ENCODE results near the gene SFPQ. TPM values are rescaled to one million over a fixed set of nuclear protein-coding genes. Genes with fewer than 3 reads are reported as not detected.
A peak's percentile ranks its signal among the peaks of the same experiment; 100 is the strongest.

The SFPQ gene
- total RNA-seq, 1 experiment from 2014 or later, result 573 TPM

DNA sequence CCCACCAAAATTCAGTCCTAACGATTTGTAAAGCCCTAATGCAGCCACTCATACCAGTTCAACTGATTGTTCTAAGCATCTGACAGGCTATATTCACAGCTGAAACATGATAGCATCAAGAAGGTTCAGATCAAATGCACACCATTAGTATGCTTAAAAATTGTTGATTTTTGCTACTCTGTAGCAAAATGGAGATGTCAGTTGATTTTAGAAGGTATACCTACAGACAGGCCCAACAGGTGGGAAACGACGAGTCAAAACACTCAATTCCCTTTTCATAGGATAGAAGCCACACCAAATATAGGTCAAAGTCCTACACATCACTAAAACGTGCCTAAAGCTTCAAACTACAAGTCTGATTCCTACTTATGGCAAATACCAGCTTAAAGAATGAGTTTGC lies 6.7 kb downstream of the SFPQ start:
- H4K20me1 ChIP-seq (ENCODE audit: control insufficient read depth, insufficient read depth, insufficient read length), result no peaks in the 10 kb centered on the region
- H3K9me3 ChIP-seq (ENCODE audit: control insufficient read depth, low read depth, low read length), result no peaks in the 10 kb centered on the region
- no peaks in the 10 kb centered on the region for H3K27me3 Mint-ChIP-seq (ENCODE audit: low read depth)
- H3K4me1 Mint-ChIP-seq, result peaks cover 64 to 65% of the 10 kb centered on the region in 2 experiments
- no peak overlapping the region for H3K23ac ChIP-seq (ENCODE audit: insufficient read length, low read depth, low read length)
- H3T11ph ChIP-seq (ENCODE audit: low read length), result no peak overlapping the region
- H2BK15ac ChIP-seq (ENCODE audit: low read depth, low read length), result no peak overlapping the region
- no peak overlapping the region for H3K14ac ChIP-seq (ENCODE audit: insufficient read depth, low read length)
- H3K27ac ChIP-seq (ENCODE audit: insufficient read length, low read depth, low read length), result no peak overlapping the region
- no peak overlapping the region for H3K4ac ChIP-seq (ENCODE audit: low read depth, low read length)
- H3K27me3 ChIP-seq (ENCODE audit: insufficient read depth, low read length), result no peaks in the 10 kb centered on the region
- DNase-seq, result no peak
- H2BK20ac ChIP-seq (ENCODE audit: low read depth, low read length, poor library complexity, severe bottlenecking), result no peak overlapping the region
- no peak overlapping the region for H2BK120ac ChIP-seq (ENCODE audit: low read depth, low read length, poor library complexity, severe bottlenecking)
- no peak overlapping the region for H2AFZ ChIP-seq (ENCODE audit: low read length)
- H3K4me1 ChIP-seq (ENCODE audit: insufficient read depth, low read length), result no peaks in the 10 kb centered on the region; the same call in 1 of the 2 replicates
- peaks cover 34% of the 10 kb centered on the region for H3K79me2 ChIP-seq (ENCODE audit: insufficient read depth, low read length)
- no peak overlapping the region for H4K91ac ChIP-seq (ENCODE audit: insufficient read length, low read depth, low read length)
- no peak overlapping the region for H2AK5ac ChIP-seq (ENCODE audit: insufficient read length, low read length)
- no CpG with 5 or more reads among the region's 4 CpGs for WGBS (ENCODE audit: extremely low coverage, insufficient read length, low lambda C conversion rate)
- peaks cover 8% of the 10 kb centered on the region for H3K23me2 ChIP-seq (ENCODE audit: insufficient read length, low read depth, low read length, poor library complexity, severe bottlenecking)
- 0 out of 5 replicates have a peak overlapping the region, but pooled peaks of 1 of the 2 experiments have one; percentile 20 for H3K4me3 Mint-ChIP-seq
- no peak overlapping the region for H4K5ac ChIP-seq (ENCODE audit: insufficient read length, low read depth, low read length)
- H3K36me3 Mint-ChIP-seq (ENCODE audit: insufficient read depth in 1 of 3, low read depth in 3 of 3), result peaks cover 90 to 100% (median 100%) of the 10 kb centered on the region in 3 experiments
- H3K9ac ChIP-seq (ENCODE audit: extremely low read depth, insufficient read length, low read length), result no peak overlapping the region
- no peaks in the 10 kb centered on the region for H3K79me1 ChIP-seq (ENCODE audit: insufficient read depth, low read depth, low read length, poor library complexity, severe bottlenecking)
- H4K8ac ChIP-seq (replicated peaks; ENCODE audit: insufficient read length, low read depth, low read length), result no peak overlapping the region
- no peak overlapping the region for H2BK12ac ChIP-seq (ENCODE audit: insufficient read length, low read depth, low read length)
- peak overlapping the region in 1 of 3 experiments; percentile 53; a peak in 2 of 7 replicates for H3K27ac Mint-ChIP-seq
- no peak overlapping the region for H2BK5ac ChIP-seq (ENCODE audit: insufficient read length, low read length)
- no peaks in the 10 kb centered on the region; a peak in 1 of 5 replicates for H3K9me3 Mint-ChIP-seq
- TF ChIP-seq, protein P1, sequence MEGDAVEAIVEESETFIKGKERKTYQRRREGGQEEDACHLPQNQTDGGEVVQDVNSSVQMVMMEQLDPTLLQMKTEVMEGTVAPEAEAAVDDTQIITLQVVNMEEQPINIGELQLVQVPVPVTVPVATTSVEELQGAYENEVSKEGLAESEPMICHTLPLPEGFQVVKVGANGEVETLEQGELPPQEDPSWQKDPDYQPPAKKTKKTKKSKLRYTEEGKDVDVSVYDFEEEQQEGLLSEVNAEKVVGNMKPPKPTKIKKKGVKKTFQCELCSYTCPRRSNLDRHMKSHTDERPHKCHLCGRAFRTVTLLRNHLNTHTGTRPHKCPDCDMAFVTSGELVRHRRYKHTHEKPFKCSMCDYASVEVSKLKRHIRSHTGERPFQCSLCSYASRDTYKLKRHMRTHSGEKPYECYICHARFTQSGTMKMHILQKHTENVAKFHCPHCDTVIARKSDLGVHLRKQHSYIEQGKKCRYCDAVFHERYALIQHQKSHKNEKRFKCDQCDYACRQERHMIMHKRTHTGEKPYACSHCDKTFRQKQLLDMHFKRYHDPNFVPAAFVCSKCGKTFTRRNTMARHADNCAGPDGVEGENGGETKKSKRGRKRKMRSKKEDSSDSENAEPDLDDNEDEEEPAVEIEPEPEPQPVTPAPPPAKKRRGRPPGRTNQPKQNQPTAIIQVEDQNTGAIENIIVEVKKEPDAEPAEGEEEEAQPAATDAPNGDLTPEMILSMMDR (conservative IDR thresholded peaks at IDR 0.05), result no peak
- no peak overlapping the region for H3K4me2 ChIP-seq (ENCODE audit: insufficient read depth, insufficient read length, low read length)
- H3K18ac ChIP-seq (ENCODE audit: insufficient read length, low read depth, low read length), result no peak overlapping the region
- no peak overlapping the region for H3K56ac ChIP-seq (ENCODE audit: insufficient read length, low read depth, low read length)

All from H9 (cell line).